Adrenal gland (tissue), 12 donors: ENCODE data around the gene DUSP22. TPM values are rescaled to one million over a fixed set of nuclear protein-coding genes. Genes with fewer than 3 reads are reported as not detected.

ENCODE experiments used
- DNase-seq, 7 donors: peaks; one replicate each; pipeline ENCODE4 v3.0.0-alpha.2; 2019 to 2020
- H3K27ac ChIP-seq, 5 donors: fragments of 200-600 bp; sonication (generic) in 4 of 5; 1 replicate in 3 of 5; 2 replicates in 2 of 5; pipeline versions ENCODE4 v1.5.1 to v1.8.0; 2016 to 2020; ENCODE audit warnings: mild to moderate bottlenecking in 1 of 5
- H3K27me3 ChIP-seq: fragments of 200-600 bp; 2 replicates; pipeline ENCODE4 v1.8.0; 2021
- H3K36me3 ChIP-seq, 2 donors: fragments of 200-600 bp; replicated peaks in 1 of 2; 1 replicate in 1 of 2; 2 replicates in 1 of 2; pipeline versions ENCODE4 v1.5.1 to v1.8.0; 2018 to 2022
- H3K4me1 ChIP-seq, 2 donors: fragments of 200-600 bp; replicated peaks in 1 of 2; 1 replicate in 1 of 2; 2 replicates in 1 of 2; pipeline versions ENCODE4 v1.5.1 to v1.8.0; 2018 to 2021
- H3K4me3 ChIP-seq, 4 donors: fragments of 200-600 bp; sonication (generic) in 3 of 4; one replicate each; pipeline ENCODE4 v1.5.1; 2016 to 2018
- H3K9me3 ChIP-seq, 3 donors: fragments of 200-600 bp; sonication (generic) in 1 of 3; replicated peaks in 1 of 3; 1 replicate in 2 of 3; 2 replicates in 1 of 3; pipeline versions ENCODE4 v1.5.1 to v1.8.0; 2016 to 2021
- CTCF ChIP-seq, 6 experiments: fragments of 450-650 bp in 4 of 6; fragments of 200-600 bp in 2 of 6; sonication (generic) in 1 of 6; IDR thresholded peaks; 1 replicate in 5 of 6; 2 replicates in 1 of 6; pipeline versions ENCODE4 v1.5.1 to v1.8.0; 2016 to 2021; ENCODE audit warnings: antibody characterized with exemption in 6 of 6, mild to moderate bottlenecking in 2 of 6, moderate library complexity in 1 of 6
- POLR2A ChIP-seq, 2 donors: fragments of 450-650 bp; IDR thresholded peaks; one replicate each; pipeline ENCODE4 v1.6.1; 2017; ENCODE audit warnings: antibody characterized with exemption in 2 of 2, mild to moderate bottlenecking in 2 of 2, moderate library complexity in 1 of 2
- WGBS, 4 donors: extraction: QIAGEN DNeasy Blood & Tissue Kit in 2 of 4; methylation state at CpG; one replicate each; pipeline versions ENCODE4 v1.1.5 to v1.1.7; 2013 to 2017; 5-methylcytosine and 5-hydroxymethylcytosine counted together
- intact Hi-C, 2 donors: fragments of 100-400 bp; cut with DNase I; formaldehyde crosslinking; loops; one replicate each; pipeline versions ENCODE4 v1.14.1 to v1.15.0; 2022 to 2023
- polyA plus RNA-seq, 3 donors: library from polyadenylated mRNA; stranded (reverse); fragments of 200-250 nt in 2 of 3; fragments of 350-450 nt in 1 of 3; fragmentation: Illumina TruSeq in 1 of 3; extraction: RNeasy Lipid Tissue Mini Kit (QIAGEN cat#74804) in 1 of 3; gene quantifications; one replicate each; pipeline ENCODE4 v1.2.3, GENCODE V29; 2013 to 2014
- total RNA-seq, 9 donors: library from RNA; depleted of rRNA in 4 of 9; stranded (reverse); fragments of >200 nt in 4 of 9; fragments of 120-200 nt in 1 of 9; fragmentation: NEBNext Ultra II Directional in 1 of 9; extraction: Animal tissue kit (Norgen Biotek cat#: 25700) in 1 of 9; gene quantifications; one replicate each; pipeline versions ENCODE4 v1.1.0 to v1.2.4, GENCODE V29; 2013 to 2023
- donor health status: healthy with polysubstance abuse.
- donor health status: Bipolar disorder and iron deficiency.
- donor health status: DM: yes; HTN: yes; CAD: no.
- donor health status: DM: no; HTN: no; CAD: no.
- donor health status: DM: no; HTN: no; CAD: no.
- donor health status: DM: yes; HTN: yes; CAD: no.

DUSP22 gene
- total and polyA plus RNA-seq, 12 donors: 16.7 to 39.3 (median 25.9) TPM

GRCh38 chr6:399785-400534, 107.7 kb downstream of the DUSP22 start:
- Histone ChIP-seq H3K27ac (no peak overlapping the region), H3K36me3 (no peaks in the 10 kb centered on the region), H3K4me3 (no peak overlapping the region), H3K9me3 (no peaks in the 10 kb centered on the region), H3K27me3 (no peaks in the 10 kb centered on the region), H3K4me1 (no peaks in the 10 kb centered on the region)
- WGBS, 4 donors: 53 to 74% (median 68%) methylated on average over 11 of the region's 11 CpGs
- no peak for TF ChIP-seq CTCF (IDR thresholded peaks at IDR 0.05)
- TF ChIP-seq POLR2A (IDR thresholded peaks at IDR 0.05): no peak
- no peak for DNase-seq
- intact Hi-C loops: no loop called here

GRCh38 chr6:400815-401214, 108.5 kb downstream of the DUSP22 start:
- no peaks in the 10 kb centered on the region for H3K4me1 ChIP-seq
- H3K9me3 ChIP-seq: no peaks in the 10 kb centered on the region
- no peak for TF ChIP-seq POLR2A (IDR thresholded peaks at IDR 0.05)
- no peak for TF ChIP-seq CTCF (IDR thresholded peaks at IDR 0.05)
- H3K4me3 ChIP-seq: no peak overlapping the region
- no peaks in the 10 kb centered on the region for H3K27me3 ChIP-seq
- 81 to 83% (median 82%) methylated on average over 6 of the region's 6 CpGs for WGBS, 4 donors
- intact Hi-C loops: no loop called here
- no peak for DNase-seq
- H3K27ac ChIP-seq: no peak overlapping the region
- H3K36me3 ChIP-seq: no peaks in the 10 kb centered on the region

Other genes starting within 250 kb of the DUSP22 start
- 1 to 10 TPM in 3 of 9 donors, under 1 TPM in 5, not detected in 1; 0.06 to 1.5 (median 0.56) TPM for gene IRF4, start 99.3 kb downstream of the DUSP22 start, total RNA-seq
- under 1 TPM; 0.17 to 0.72 (median 0.48) TPM for gene IRF4, start 99.3 kb downstream of the DUSP22 start, polyA plus RNA-seq